Hepatocyte (in vitro differentiated cells): ENCODE measurements around the gene ADCY9. TPM values are rescaled to one million over a fixed set of nuclear protein-coding genes. Genes with fewer than 3 reads are reported as not detected.
"Not testable (repeated sequence)": the region's sequence is repeated elsewhere in the genome, so short reads cannot be mapped to it uniquely, and the experiment has no call there.

Experiments used
- DNase-seq: peaks from one replicate; pipeline ENCODE4 v3.0.0-alpha.2; 2016; ENCODE audit warnings: low spot score
- H2AFZ ChIP-seq: fragments of 200-600 bp; sonication (generic); 2 replicates; pipeline ENCODE4 v1.6.0; 2016; ENCODE audit warnings: antibody characterized with exemption, mild to moderate bottlenecking
- H3K27ac ChIP-seq: fragments of 200-600 bp; sonication (generic); 2 replicates; pipeline ENCODE4 v1.5.1; 2016; ENCODE audit warnings: mild to moderate bottlenecking
- H3K27me3 ChIP-seq: fragments of 200-600 bp; sonication (generic); 2 replicates; pipeline ENCODE4 v1.6.1; 2016
- H3K36me3 ChIP-seq: fragments of 200-600 bp; sonication (generic); replicated peaks from 2 replicates; pipeline ENCODE4 v1.5.1; 2016; ENCODE audit warnings: low read depth; ENCODE audit not compliant: insufficient read depth
- H3K4me1 ChIP-seq: fragments of 200-600 bp; sonication (generic); 2 replicates; pipeline ENCODE4 v1.5.1; 2016; ENCODE audit warnings: mild to moderate bottlenecking, moderate library complexity; ENCODE audit not compliant: insufficient read depth
- H3K4me2 ChIP-seq: fragments of 200-600 bp; sonication (generic); 2 replicates; pipeline ENCODE4 v1.6.0; 2016
- H3K4me3 ChIP-seq: fragments of 200-600 bp; sonication (generic); 2 replicates; pipeline ENCODE4 v1.5.1; 2016; ENCODE audit warnings: mild to moderate bottlenecking
- H3K79me2 ChIP-seq: fragments of 200-600 bp; sonication (generic); 2 replicates; pipeline ENCODE4 v1.6.0; 2017; ENCODE audit warnings: mild to moderate bottlenecking
- H3K9me2 ChIP-seq: fragments of 200-600 bp; sonication (generic); replicated peaks from 2 replicates; pipeline ENCODE4 v1.6.0; 2017; ENCODE audit warnings: mild to moderate bottlenecking; ENCODE audit not compliant: insufficient read depth
- H3K9me3 ChIP-seq: fragments of 200-600 bp; sonication (generic); 2 replicates; pipeline ENCODE4 v1.5.1; 2016; ENCODE audit warnings: low read depth, mild to moderate bottlenecking
- H4K20me1 ChIP-seq: fragments of 200-600 bp; sonication (generic); 2 replicates; pipeline ENCODE4 v1.6.0; 2016; ENCODE audit warnings: mild to moderate bottlenecking; ENCODE audit not compliant: insufficient read depth, poor library complexity, severe bottlenecking
- EZH2 ChIP-seq: fragments of 200-600 bp; sonication (generic); IDR thresholded peaks from 2 replicates; pipeline ENCODE4 v1.6.1; 2016; ENCODE audit warnings: antibody characterized with exemption, mild to moderate bottlenecking, borderline replicate concordance
- EZH2phosphoT487 ChIP-seq: fragments of 200-600 bp; sonication (generic); IDR thresholded peaks from one replicate; pipeline ENCODE4 v1.6.1; 2018; ENCODE audit warnings: antibody characterized with exemption, mild to moderate bottlenecking, low read depth, moderate library complexity; ENCODE audit not compliant: unreplicated experiment, severe bottlenecking
- WGBS: methylation state at CpG from one replicate; pipeline ENCODE4 v1.1.6; 2016; ENCODE audit warnings: low lambda C conversion rate; ENCODE audit errors: missing lambda C conversion rate; 5-methylcytosine and 5-hydroxymethylcytosine counted together
- polyA plus RNA-seq: library from polyadenylated mRNA; unstranded; fragments of >200 nt; fragmentation: Nextera tagmentation; extraction: Ambion mirVana; gene quantifications from 2 replicates; pipeline ENCODE4 v1.2.1, GENCODE V29; 2016
- total RNA-seq: library from RNA; depleted of rRNA; stranded (reverse); fragments of >200 nt; gene quantifications from 2 replicates; pipeline ENCODE4 v1.2.3, GENCODE V29; 2014
- TF ChIP-seq, protein P1 (sequence below): fragments of 200-600 bp; sonication (generic); IDR thresholded peaks from 2 replicates; pipeline ENCODE4 v1.5.1; 2016; ENCODE audit warnings: antibody characterized with exemption, mild to moderate bottlenecking; ENCODE audit not compliant: poor library complexity

ADCY9 gene
- total and polyA plus RNA-seq, 2 experiments from 2014 or later: 12.0 to 15.9 TPM

- H4K20me1 ChIP-seq: no peaks in the 10 kb centered on the region
- no peaks in the 10 kb centered on the region for H3K79me2 ChIP-seq
- no peak overlapping the region for H3K4me3 ChIP-seq
- H3K9me2 ChIP-seq: no peaks in the 10 kb centered on the region
- TF ChIP-seq, protein P1, sequence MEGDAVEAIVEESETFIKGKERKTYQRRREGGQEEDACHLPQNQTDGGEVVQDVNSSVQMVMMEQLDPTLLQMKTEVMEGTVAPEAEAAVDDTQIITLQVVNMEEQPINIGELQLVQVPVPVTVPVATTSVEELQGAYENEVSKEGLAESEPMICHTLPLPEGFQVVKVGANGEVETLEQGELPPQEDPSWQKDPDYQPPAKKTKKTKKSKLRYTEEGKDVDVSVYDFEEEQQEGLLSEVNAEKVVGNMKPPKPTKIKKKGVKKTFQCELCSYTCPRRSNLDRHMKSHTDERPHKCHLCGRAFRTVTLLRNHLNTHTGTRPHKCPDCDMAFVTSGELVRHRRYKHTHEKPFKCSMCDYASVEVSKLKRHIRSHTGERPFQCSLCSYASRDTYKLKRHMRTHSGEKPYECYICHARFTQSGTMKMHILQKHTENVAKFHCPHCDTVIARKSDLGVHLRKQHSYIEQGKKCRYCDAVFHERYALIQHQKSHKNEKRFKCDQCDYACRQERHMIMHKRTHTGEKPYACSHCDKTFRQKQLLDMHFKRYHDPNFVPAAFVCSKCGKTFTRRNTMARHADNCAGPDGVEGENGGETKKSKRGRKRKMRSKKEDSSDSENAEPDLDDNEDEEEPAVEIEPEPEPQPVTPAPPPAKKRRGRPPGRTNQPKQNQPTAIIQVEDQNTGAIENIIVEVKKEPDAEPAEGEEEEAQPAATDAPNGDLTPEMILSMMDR: no peak
- no peak for TF ChIP-seq EZH2
- TF ChIP-seq EZH2phosphoT487: no peak
- 85% methylated on average over 11 of the region's 11 CpGs for WGBS
- no peak overlapping the region for H3K27ac ChIP-seq
- no peaks in the 10 kb centered on the region for H3K27me3 ChIP-seq
- no peak overlapping the region for H3K4me2 ChIP-seq
- no peak overlapping the region for H2AFZ ChIP-seq
- no peak for DNase-seq
- H3K4me1 ChIP-seq: peaks cover 2% of the 10 kb centered on the region
- no peaks in the 10 kb centered on the region for H3K36me3 ChIP-seq
- no peaks in the 10 kb centered on the region for H3K9me3 ChIP-seq
Observed at GRCh38 chr16:3961449-3961849, 154.8 kb downstream of the ADCY9 start.

DNA sequence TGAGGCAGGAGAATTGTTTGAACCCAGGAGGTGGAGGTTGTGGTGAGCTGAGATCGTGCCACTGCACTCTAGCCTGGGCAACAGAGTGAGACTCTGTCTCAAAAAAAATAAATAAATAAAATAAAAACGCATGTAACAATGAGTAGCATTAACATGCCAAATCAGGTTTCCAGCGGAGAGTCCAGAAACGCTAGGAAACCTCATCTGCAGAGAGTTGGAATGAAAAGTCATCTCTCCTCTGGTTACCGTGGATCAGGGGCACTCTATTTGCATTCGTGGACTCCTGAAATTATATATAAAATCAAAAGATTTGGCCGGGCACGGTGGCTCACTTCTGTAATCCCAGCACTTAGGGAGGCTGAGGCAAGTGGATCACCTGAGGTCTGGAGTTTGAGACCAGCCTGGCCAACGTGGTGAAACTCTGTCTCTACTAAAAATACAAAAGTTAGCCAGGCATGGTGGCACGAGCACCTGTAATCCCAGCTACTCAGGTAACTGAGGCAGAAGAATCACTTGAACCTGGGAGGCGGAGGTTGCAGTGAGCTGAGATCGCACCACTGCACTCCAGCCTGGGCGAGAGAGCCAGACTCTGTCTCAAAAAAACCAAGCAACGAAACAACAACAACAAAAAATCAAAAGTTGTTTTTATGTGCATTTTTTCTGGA lies 156.2 kb downstream of the ADCY9 start:
- H3K27ac ChIP-seq: peak overlapping the region; percentile 42
- H3K4me2 ChIP-seq: peak overlapping the region; percentile 68
- not testable (repeated sequence) for H4K20me1 ChIP-seq, H3K9me3 ChIP-seq, DNase-seq, H3K4me1 ChIP-seq, H3K79me2 ChIP-seq, H3K36me3 ChIP-seq, H3K9me2 ChIP-seq, H3K27me3 ChIP-seq
- WGBS: 90% methylated on average over 14 of the region's 14 CpGs
- H2AFZ ChIP-seq: peak overlapping the region; percentile 29
- peak overlapping the region; percentile 6 for H3K4me3 ChIP-seq

DNA sequence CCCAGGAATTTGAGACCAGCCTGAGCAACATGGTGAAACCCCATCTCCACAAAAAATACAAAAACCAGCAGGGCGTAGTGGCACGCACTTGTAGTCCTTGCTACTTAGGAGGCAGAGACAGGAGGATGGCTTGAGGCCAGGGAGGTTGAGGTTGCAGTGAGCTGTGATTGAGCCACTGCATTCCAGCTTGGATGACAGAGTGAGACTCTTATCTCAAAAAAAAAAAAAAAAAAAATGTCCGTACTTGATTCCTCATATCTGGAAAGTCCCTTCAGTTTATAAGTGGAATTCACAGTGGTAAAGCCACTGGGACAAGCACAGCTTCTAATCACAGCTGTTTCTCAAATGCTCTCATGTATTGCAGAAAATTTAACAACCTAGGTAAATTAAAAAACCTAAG lies 157.1 kb downstream of the ADCY9 start:
- DNase-seq: no peak
- no peak overlapping the region for H2AFZ ChIP-seq
- 62% methylated on average over 3 of the region's 3 CpGs for WGBS
- H3K79me2 ChIP-seq: no peaks in the 10 kb centered on the region
- no peak for TF ChIP-seq EZH2
- TF ChIP-seq, protein P1: no peak
- no peak for TF ChIP-seq EZH2phosphoT487
- no peaks in the 10 kb centered on the region for H3K9me3 ChIP-seq
- H3K27me3 ChIP-seq: no peaks in the 10 kb centered on the region
- H3K36me3 ChIP-seq: no peaks in the 10 kb centered on the region
- H3K27ac ChIP-seq: no peak overlapping the region
- H3K4me2 ChIP-seq: no peak overlapping the region
- H3K4me3 ChIP-seq: no peak overlapping the region
- peaks cover 6% of the 10 kb centered on the region for H3K4me1 ChIP-seq
- H4K20me1 ChIP-seq: no peaks in the 10 kb centered on the region
- H3K9me2 ChIP-seq: no peaks in the 10 kb centered on the region

DNA sequence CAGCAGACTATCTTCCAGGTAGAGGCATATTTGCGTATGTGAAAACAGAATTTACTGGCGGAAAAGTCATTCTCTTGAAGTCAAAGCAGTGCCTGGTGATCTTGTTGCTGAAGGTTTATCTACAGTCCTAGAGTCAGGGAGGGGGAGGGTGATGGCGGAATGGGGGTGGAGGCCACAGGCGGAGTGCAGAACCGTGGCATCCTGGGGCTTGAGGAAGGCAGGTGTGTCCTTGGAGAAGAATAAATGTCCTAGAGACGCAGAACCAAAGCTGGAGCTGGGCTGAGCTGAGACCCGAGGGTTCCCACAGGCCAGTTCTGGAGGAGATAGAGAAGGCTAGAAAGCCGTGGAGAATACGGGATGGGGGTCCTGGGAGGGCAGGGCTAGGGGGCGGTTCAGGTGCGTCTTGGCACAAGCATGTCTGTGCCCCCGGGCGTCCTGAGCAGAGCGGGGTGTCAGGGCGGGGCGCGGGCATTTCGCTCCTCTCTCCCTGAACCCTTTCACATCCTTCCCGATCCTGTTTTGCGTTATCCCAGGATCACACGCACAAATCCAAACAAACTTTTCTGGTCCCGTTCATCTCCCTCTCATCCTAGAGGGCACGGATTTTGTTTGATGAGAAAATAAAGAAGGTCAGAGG lies 158.8 kb downstream of the ADCY9 start:
- H3K9me3 ChIP-seq: no peaks in the 10 kb centered on the region
- no peaks in the 10 kb centered on the region for H3K79me2 ChIP-seq
- no peak overlapping the region for H3K4me2 ChIP-seq
- no peak for DNase-seq
- no peak overlapping the region for H3K4me3 ChIP-seq
- no peaks in the 10 kb centered on the region for H4K20me1 ChIP-seq
- no peak overlapping the region for H3K27ac ChIP-seq
- H3K4me1 ChIP-seq: peaks cover 7% of the 10 kb centered on the region
- H3K9me2 ChIP-seq: no peaks in the 10 kb centered on the region
- H3K36me3 ChIP-seq: no peaks in the 10 kb centered on the region
- WGBS: 75% methylated on average over 23 of the region's 23 CpGs
- H3K27me3 ChIP-seq: no peaks in the 10 kb centered on the region
- TF ChIP-seq EZH2phosphoT487: no peak
- TF ChIP-seq EZH2: no peak
- TF ChIP-seq, protein P1: no peak
- no peak overlapping the region for H2AFZ ChIP-seq
